ENCODE data around the gene S100A3. TPM values are rescaled to one million over a fixed set of nuclear protein-coding genes. Genes with fewer than 3 reads are reported as not detected.

S100A3 gene
- total RNA-seq, 1 experiment from 2014 or later = 0.33 TPM

- TF ChIP-seq FOXK1 (CRISPR knock-in tag; IDR thresholded peaks at IDR 0.05) = no peak
- TF ChIP-seq E2F5 (CRISPR knock-in tag; IDR thresholded peaks at IDR 0.05) = peak; percentile 70
- TF ChIP-seq, protein P1, sequence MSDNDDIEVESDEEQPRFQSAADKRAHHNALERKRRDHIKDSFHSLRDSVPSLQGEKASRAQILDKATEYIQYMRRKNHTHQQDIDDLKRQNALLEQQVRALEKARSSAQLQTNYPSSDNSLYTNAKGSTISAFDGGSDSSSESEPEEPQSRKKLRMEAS (CRISPR knock-in tag; IDR thresholded peaks at IDR 0.05) = peak; percentile 39
- TF ChIP-seq, protein P2, sequence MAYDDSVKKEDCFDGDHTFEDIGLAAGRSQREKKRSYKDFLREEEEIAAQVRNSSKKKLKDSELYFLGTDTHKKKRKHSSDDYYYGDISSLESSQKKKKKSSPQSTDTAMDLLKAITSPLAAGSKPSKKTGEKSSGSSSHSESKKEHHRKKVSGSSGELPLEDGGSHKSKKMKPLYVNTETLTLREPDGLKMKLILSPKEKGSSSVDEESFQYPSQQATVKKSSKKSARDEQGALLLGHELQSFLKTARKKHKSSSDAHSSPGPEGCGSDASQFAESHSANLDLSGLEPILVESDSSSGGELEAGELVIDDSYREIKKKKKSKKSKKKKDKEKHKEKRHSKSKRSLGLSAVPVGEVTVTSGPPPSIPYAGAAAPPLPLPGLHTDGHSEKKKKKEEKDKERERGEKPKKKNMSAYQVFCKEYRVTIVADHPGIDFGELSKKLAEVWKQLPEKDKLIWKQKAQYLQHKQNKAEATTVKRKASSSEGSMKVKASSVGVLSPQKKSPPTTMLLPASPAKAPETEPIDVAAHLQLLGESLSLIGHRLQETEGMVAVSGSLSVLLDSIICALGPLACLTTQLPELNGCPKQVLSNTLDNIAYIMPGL (CRISPR knock-in tag; IDR thresholded peaks at IDR 0.05) = peak; percentile 5; the same call in 1 of the 2 replicates
- TF ChIP-seq CTCF (IDR thresholded peaks at IDR 0.05) = peak; percentile 72
- TF ChIP-seq ZNF263 (CRISPR knock-in tag; IDR thresholded peaks at IDR 0.05; ENCODE audit: low read depth) = no peak
- TF ChIP-seq TEAD1 (CRISPR knock-in tag; IDR thresholded peaks at IDR 0.05) = peak; percentile 15; the same call in 1 of the 2 replicates
- peak; percentile 69 for TF ChIP-seq ETV6 (CRISPR knock-in tag; IDR thresholded peaks at IDR 0.05)
- 0 out of 2 replicates have a peak, but pooled peaks have one; percentile 43 for TF ChIP-seq FOXP1 (CRISPR knock-in tag; IDR thresholded peaks at IDR 0.05; ENCODE audit: borderline replicate concordance)
- TF ChIP-seq ZNF416 (CRISPR knock-in tag; IDR thresholded peaks at IDR 0.05) = no peak
- TF ChIP-seq SP1 (CRISPR knock-in tag; conservative IDR thresholded peaks at IDR 0.05) = peak; percentile 71
- H3K36me3 Mint-ChIP-seq = no peaks in the 10 kb centered on the region
- peak overlapping the region; percentile 63 for H3K4me3 Mint-ChIP-seq
- peaks cover 37% of the 10 kb centered on the region for H3K27me3 Mint-ChIP-seq (ENCODE audit: low read depth)
- POLR2A ChIA-PET = interaction anchor here (0.8 to 3.0 kb wide), 5 partner anchors 19 to 94 kb away, joined by 4 to 13 read pairs (median 7); partner anchors contain the start of genes S100A1 and S100A13
- peaks cover 44% of the 10 kb centered on the region for H3K4me1 Mint-ChIP-seq
- DNase-seq (ENCODE audit: low spot score) (peak; percentile 94), ATAC-seq (peak; percentile 85)
- H3K9me3 Mint-ChIP-seq = no peaks in the 10 kb centered on the region
- CTCF ChIA-PET = interaction anchor here (0.6 to 10.8 kb wide), 41 partner anchors 9 to 390 kb away, joined by 3 to 188 read pairs (median 4); partner anchors contain the start of genes CHTOP, GATAD2B, S100A1 and S100A13
- peak overlapping the region; percentile 85 for H3K27ac Mint-ChIP-seq
These were observed 16.1 kb downstream of the S100A3 start for GRCh38 chr1:153532769-153533599.

GRCh38 chr1:153532181-153532580, 16.9 kb downstream of the S100A3 start:
- Mint-ChIP-seq H3K27me3 (ENCODE audit: low read depth) (peaks cover 29% of the 10 kb centered on the region), H3K4me3 (peak overlapping the region; percentile 63), H3K4me1 (peaks cover 48% of the 10 kb centered on the region), H3K36me3 (no peaks in the 10 kb centered on the region), H3K27ac (peak overlapping the region; percentile 85), H3K9me3 (no peaks in the 10 kb centered on the region)
- POLR2A ChIA-PET = interaction anchor here (1.3 to 1.5 kb wide), 2 partner anchors 36 to 67 kb away, joined by 4 to 7 read pairs; no protein-coding TSS in a partner anchor
- ATAC-seq (no peak), DNase-seq (ENCODE audit: low spot score) (no peak)
- no peak for TF ChIP-seq RELA (CRISPR knock-in tag; IDR thresholded peaks at IDR 0.05; ENCODE audit: borderline replicate concordance)
- TF ChIP-seq MXD4 (CRISPR knock-in tag; IDR thresholded peaks at IDR 0.05; ENCODE audit: borderline replicate concordance) = no peak
- TF ChIP-seq, protein P3, sequence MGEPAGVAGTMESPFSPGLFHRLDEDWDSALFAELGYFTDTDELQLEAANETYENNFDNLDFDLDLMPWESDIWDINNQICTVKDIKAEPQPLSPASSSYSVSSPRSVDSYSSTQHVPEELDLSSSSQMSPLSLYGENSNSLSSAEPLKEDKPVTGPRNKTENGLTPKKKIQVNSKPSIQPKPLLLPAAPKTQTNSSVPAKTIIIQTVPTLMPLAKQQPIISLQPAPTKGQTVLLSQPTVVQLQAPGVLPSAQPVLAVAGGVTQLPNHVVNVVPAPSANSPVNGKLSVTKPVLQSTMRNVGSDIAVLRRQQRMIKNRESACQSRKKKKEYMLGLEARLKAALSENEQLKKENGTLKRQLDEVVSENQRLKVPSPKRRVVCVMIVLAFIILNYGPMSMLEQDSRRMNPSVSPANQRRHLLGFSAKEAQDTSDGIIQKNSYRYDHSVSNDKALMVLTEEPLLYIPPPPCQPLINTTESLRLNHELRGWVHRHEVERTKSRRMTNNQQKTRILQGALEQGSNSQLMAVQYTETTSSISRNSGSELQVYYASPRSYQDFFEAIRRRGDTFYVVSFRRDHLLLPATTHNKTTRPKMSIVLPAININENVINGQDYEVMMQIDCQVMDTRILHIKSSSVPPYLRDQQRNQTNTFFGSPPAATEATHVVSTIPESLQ (CRISPR knock-in tag; IDR thresholded peaks at IDR 0.05) = no peak
- TF ChIP-seq ZBTB21 (CRISPR knock-in tag; IDR thresholded peaks at IDR 0.05; ENCODE audit: borderline replicate concordance) = no peak
- no peak for TF ChIP-seq SMAD3 (CRISPR knock-in tag; IDR thresholded peaks at IDR 0.05; ENCODE audit: borderline replicate concordance)
- CTCF ChIA-PET = interaction anchor here (0.9 to 10.8 kb wide), 21 partner anchors 14 to 179 kb away, joined by 3 to 188 read pairs (median 13); partner anchors contain the start of genes S100A1, S100A13, S100A16 and S100A2
